Activated CD8-positive, alpha-beta memory T cell treated with anti-CD3 and anti-CD28 coated beads, Interleukin-2, amount 50 U/mL, for 24 hours (primary cell): Measurements from ENCODE around the gene VHLL.

Experiments used
- DNase-seq: peaks from one replicate; pipeline ENCODE4 v3.0.0-alpha.2; 2020; ENCODE audit errors: extremely low read depth

The VHLL gene

GRCh38 chr1:156257711-156258110 is 41.4 kb downstream of the VHLL start:
- DNase-seq, result no peak

- no peak for DNase-seq
Observed at GRCh38 chr1:156253634-156254033, 45.5 kb downstream of the VHLL start.

- no peak for DNase-seq
Observed at GRCh38 chr1:156251527-156251926, 47.6 kb downstream of the VHLL start.

GRCh38 chr1:156249593-156249992 is 49.5 kb downstream of the VHLL start:
- no peak for DNase-seq
